Suprapubic skin (tissue), 4 donors: ENCODE results near the gene CXCR3.

ENCODE experiments used
- EP300 ChIP-seq: sonication (generic); formaldehyde crosslinking; IDR thresholded peaks from one replicate; pipeline ENCODE4 v1.6.1; 2017; ENCODE audit warnings: antibody characterized with exemption
- POLR2A ChIP-seq, 2 donors: fragments of 450-650 bp; IDR thresholded peaks; one replicate each; pipeline ENCODE4 v1.6.1; 2017; ENCODE audit warnings: antibody characterized with exemption in 2 of 2, mild to moderate bottlenecking in 2 of 2, moderate library complexity in 2 of 2
- POLR2AphosphoS5 ChIP-seq, 3 donors: sonication (generic); formaldehyde crosslinking; IDR thresholded peaks; one replicate each; pipeline ENCODE4 v1.6.1; 2017; ENCODE audit warnings: antibody characterized with exemption in 3 of 3
- TF ChIP-seq, protein P1 (sequence below), 2 donors: fragments of 200-600 bp in 1 of 2; fragments of 450-650 bp in 1 of 2; sonication (generic) in 1 of 2; IDR thresholded peaks; one replicate each; pipeline ENCODE4 v1.5.1; 2016 to 2019; ENCODE audit warnings: antibody characterized with exemption in 2 of 2, mild to moderate bottlenecking in 1 of 2, moderate library complexity in 1 of 2

DNA sequence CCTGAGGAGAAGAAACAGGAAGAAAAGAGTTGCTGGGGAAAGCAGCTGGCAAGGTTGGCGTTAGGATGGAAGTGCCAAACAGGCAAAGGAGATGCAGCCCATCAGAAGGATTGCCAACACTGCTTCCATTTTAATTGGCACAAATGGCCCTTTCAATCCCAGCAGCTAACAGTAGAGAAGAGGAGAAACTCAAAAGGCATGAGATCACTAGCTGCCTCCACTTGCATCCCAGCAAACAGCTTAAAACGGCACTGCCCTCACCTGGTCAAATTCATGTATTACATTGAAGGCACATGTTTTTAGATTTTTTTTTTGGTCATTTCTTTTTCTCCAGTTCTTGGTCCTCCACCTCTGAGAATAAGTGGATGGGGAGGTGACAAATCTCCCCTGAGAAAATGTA, 34.1 kb upstream of the CXCR3 start:
- TF ChIP-seq, protein P1, sequence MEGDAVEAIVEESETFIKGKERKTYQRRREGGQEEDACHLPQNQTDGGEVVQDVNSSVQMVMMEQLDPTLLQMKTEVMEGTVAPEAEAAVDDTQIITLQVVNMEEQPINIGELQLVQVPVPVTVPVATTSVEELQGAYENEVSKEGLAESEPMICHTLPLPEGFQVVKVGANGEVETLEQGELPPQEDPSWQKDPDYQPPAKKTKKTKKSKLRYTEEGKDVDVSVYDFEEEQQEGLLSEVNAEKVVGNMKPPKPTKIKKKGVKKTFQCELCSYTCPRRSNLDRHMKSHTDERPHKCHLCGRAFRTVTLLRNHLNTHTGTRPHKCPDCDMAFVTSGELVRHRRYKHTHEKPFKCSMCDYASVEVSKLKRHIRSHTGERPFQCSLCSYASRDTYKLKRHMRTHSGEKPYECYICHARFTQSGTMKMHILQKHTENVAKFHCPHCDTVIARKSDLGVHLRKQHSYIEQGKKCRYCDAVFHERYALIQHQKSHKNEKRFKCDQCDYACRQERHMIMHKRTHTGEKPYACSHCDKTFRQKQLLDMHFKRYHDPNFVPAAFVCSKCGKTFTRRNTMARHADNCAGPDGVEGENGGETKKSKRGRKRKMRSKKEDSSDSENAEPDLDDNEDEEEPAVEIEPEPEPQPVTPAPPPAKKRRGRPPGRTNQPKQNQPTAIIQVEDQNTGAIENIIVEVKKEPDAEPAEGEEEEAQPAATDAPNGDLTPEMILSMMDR (IDR thresholded peaks at IDR 0.05) = peak; percentile 11 to 34
- TF ChIP-seq POLR2A (IDR thresholded peaks at IDR 0.05) (no peak), POLR2AphosphoS5 (IDR thresholded peaks at IDR 0.05) (no peak), EP300 (no peak)
